ENCODE results near the gene IFI35. TPM values are rescaled to one million over a fixed set of nuclear protein-coding genes. Genes with fewer than 3 reads are reported as not detected.

Gene IFI35
- total and polyA plus RNA-seq, 9 of the 15 experiments (the other 6 are each of a cell fraction or from before 2014, with no cell fraction given): 4.4 to 13.1 (median 10.2) TPM

DNA sequence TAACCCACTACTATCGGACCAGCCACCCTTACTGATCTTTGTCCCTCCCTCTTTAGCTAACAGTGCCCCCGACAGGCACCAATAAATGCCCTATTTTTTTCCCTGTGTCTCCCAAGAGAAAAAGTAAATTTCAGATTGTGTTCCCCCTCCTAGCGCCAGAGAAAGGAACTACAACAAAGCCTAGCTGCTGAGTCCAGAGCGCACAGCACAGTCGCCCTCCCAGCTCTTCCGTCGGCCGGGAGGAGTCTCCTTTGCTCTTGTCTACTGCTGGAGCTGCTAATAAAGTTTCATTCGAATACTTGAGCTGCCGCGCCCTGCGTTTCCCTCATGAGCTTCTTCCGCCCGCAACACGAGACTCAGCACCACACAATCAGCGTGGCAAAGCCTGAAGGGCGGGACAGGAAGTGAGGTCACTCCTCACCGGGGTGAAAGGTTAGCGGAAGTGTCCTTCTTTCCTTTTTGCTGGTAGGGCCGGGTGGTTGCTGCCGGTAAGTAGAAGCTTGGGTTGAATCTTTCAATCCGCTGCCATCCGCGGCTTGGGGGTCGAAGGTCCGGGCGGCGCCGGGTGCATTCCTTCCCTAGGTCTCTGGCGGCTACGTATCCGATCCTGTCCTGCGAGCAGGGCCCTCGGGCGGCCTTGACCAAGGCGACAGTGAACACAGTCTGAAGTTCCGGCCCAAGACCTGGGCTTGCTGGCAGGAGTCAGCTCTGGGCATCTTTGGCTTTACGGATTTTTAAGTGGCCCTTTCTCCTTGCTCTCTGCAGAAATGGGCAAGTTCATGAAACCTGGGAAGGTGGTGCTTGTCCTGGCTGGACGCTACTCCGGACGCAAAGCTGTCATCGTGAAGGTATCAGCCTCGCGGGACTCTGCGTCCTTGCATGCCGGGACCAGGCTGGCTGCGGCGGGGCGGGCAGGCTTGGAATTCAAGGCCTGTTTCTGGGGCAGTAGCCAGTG lies 8.3 kb upstream of the IFI35 start, which contains the start of gene RPL27 (continued):
- TF ChIP-seq ZNF407 (IDR thresholded peaks at IDR 0.05; ENCODE audit: low read depth) (no peak), POLR3A (IDR thresholded peaks at IDR 0.05; ENCODE audit: borderline replicate concordance, extremely low read depth, insufficient read depth, insufficient read length) (no peak), EZH2 (IDR thresholded peaks at IDR 0.05; ENCODE audit: borderline replicate concordance, low read depth, low read length) (no peak), L3MBTL2 (IDR thresholded peaks at IDR 0.05) (peak; percentile 82), ZNF324 (CRISPR knock-in tag; IDR thresholded peaks at IDR 0.05) (no peak)
- TF ChIP-seq, protein P1, sequence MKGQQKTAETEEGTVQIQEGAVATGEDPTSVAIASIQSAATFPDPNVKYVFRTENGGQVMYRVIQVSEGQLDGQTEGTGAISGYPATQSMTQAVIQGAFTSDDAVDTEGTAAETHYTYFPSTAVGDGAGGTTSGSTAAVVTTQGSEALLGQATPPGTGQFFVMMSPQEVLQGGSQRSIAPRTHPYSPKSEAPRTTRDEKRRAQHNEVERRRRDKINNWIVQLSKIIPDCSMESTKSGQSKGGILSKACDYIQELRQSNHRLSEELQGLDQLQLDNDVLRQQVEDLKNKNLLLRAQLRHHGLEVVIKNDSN (CRISPR knock-in tag; IDR thresholded peaks at IDR 0.05): peak; percentile 69
- TF ChIP-seq, protein P2, sequence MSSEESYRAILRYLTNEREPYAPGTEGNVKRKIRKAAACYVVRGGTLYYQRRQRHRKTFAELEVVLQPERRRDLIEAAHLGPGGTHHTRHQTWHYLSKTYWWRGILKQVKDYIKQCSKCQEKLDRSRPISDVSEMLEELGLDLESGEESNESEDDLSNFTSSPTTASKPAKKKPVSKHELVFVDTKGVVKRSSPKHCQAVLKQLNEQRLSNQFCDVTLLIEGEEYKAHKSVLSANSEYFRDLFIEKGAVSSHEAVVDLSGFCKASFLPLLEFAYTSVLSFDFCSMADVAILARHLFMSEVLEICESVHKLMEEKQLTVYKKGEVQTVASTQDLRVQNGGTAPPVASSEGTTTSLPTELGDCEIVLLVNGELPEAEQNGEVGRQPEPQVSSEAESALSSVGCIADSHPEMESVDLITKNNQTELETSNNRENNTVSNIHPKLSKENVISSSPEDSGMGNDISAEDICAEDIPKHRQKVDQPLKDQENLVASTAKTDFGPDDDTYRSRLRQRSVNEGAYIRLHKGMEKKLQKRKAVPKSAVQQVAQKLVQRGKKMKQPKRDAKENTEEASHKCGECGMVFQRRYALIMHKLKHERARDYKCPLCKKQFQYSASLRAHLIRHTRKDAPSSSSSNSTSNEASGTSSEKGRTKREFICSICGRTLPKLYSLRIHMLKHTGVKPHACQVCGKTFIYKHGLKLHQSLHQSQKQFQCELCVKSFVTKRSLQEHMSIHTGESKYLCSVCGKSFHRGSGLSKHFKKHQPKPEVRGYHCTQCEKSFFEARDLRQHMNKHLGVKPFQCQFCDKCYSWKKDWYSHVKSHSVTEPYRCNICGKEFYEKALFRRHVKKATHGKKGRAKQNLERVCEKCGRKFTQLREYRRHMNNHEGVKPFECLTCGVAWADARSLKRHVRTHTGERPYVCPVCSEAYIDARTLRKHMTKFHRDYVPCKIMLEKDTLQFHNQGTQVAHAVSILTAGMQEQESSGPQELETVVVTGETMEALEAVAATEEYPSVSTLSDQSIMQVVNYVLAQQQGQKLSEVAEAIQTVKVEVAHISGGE (CRISPR knock-in tag; IDR thresholded peaks at IDR 0.05): peak in 1 of 3 experiments; percentile 95; a peak in 2 of 6 replicates
- TF ChIP-seq, protein P3, sequence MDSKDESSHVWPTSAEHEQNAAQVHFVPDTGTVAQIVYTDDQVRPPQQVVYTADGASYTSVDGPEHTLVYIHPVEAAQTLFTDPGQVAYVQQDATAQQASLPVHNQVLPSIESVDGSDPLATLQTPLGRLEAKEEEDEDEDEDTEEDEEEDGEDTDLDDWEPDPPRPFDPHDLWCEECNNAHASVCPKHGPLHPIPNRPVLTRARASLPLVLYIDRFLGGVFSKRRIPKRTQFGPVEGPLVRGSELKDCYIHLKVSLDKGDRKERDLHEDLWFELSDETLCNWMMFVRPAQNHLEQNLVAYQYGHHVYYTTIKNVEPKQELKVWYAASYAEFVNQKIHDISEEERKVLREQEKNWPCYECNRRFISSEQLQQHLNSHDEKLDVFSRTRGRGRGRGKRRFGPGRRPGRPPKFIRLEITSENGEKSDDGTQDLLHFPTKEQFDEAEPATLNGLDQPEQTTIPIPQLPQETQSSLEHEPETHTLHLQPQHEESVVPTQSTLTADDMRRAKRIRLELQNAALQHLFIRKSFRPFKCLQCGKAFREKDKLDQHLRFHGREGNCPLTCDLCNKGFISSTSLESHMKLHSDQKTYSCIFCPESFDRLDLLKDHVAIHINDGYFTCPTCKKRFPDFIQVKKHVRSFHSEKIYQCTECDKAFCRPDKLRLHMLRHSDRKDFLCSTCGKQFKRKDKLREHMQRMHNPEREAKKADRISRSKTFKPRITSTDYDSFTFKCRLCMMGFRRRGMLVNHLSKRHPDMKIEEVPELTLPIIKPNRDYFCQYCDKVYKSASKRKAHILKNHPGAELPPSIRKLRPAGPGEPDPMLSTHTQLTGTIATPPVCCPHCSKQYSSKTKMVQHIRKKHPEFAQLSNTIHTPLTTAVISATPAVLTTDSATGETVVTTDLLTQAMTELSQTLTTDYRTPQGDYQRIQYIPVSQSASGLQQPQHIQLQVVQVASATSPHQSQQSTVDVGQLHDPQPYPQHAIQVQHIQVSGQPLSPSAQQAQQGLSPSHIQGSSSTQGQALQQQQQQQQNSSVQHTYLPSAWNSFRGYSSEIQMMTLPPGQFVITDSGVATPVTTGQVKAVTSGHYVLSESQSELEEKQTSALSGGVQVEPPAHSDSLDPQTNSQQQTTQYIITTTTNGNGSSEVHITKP (IDR thresholded peaks at IDR 0.05; ENCODE audit: partially characterized antibody): peak; percentile 75
